ENCODE measurements around the gene ANKFN1. TPM values are rescaled to one million over a fixed set of nuclear protein-coding genes. Genes with fewer than 3 reads are reported as not detected.

ANKFN1 gene
- total RNA-seq, 1 experiment from 2014 or later: not detected

DNA sequence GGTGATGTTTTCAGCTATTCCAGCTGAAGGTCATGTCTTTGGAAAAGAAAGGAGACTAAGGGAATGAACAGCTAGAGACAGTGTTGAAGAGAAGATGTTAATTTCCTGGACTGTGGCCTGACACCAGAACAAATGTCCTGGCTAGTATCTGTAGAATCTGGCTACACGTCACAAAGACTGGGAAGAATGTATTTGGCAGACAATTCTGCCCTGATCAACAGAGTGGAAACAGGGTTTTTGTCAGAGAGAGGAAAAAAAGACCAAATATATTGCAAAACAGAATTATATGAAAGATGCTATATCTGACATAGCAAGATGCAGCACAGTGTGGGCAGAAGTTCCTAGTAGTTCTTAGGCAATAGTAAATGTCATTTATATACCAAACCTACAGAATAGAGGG, 17.0 kb upstream of the ANKFN1 start:
- no peak overlapping the region for H3K27ac ChIP-seq (ENCODE audit: low read length)
- no peaks in the 10 kb centered on the region for H3K36me3 ChIP-seq (ENCODE audit: control insufficient read depth, insufficient read depth, low read length)
- H3K4me1 ChIP-seq (ENCODE audit: control insufficient read depth, insufficient read depth, low read length): no peaks in the 10 kb centered on the region
- intact Hi-C loops (cut with micrococcal nuclease; ENCODE audit: unreplicated experiment) (no loop called here), in situ Hi-C loops (cut with HindIII; ENCODE audit: low pct_unique_long_range_greater_than_20kb, low sequenced_read_pairs) (no loop called here)
- H3K4me3 ChIP-seq (ENCODE audit: low read depth in 2 of 2, low read length in 2 of 2): no peak overlapping the region
- POLR2A ChIA-PET: no interaction called here
- no peaks in the 10 kb centered on the region for H3K27me3 ChIP-seq (ENCODE audit: control insufficient read depth, insufficient read depth, low read length)
- no TSS peak for BruUV-seq (replicated peaks)
- ATAC-seq (no peak), DNase-seq (ENCODE audit: low read depth, low spot score) (no peak)
- H3K9me3 ChIP-seq (ENCODE audit: control insufficient read depth, insufficient read depth, low read depth, low read length): no peaks in the 10 kb centered on the region
- TF ChIP-seq POLR2AphosphoS5 (IDR thresholded peaks at IDR 0.05; ENCODE audit: low read depth, low read length) (no peak), TCF7L2 (IDR thresholded peaks at IDR 0.05; ENCODE audit: low read depth, low read length) (no peak), SIN3A (IDR thresholded peaks at IDR 0.05; ENCODE audit: borderline replicate concordance, insufficient read depth, low read depth, low read length) (no peak)
- TF ChIP-seq, protein P1, sequence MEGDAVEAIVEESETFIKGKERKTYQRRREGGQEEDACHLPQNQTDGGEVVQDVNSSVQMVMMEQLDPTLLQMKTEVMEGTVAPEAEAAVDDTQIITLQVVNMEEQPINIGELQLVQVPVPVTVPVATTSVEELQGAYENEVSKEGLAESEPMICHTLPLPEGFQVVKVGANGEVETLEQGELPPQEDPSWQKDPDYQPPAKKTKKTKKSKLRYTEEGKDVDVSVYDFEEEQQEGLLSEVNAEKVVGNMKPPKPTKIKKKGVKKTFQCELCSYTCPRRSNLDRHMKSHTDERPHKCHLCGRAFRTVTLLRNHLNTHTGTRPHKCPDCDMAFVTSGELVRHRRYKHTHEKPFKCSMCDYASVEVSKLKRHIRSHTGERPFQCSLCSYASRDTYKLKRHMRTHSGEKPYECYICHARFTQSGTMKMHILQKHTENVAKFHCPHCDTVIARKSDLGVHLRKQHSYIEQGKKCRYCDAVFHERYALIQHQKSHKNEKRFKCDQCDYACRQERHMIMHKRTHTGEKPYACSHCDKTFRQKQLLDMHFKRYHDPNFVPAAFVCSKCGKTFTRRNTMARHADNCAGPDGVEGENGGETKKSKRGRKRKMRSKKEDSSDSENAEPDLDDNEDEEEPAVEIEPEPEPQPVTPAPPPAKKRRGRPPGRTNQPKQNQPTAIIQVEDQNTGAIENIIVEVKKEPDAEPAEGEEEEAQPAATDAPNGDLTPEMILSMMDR (IDR thresholded peaks at IDR 0.05): no peak
- TF ChIP-seq, protein P2, sequence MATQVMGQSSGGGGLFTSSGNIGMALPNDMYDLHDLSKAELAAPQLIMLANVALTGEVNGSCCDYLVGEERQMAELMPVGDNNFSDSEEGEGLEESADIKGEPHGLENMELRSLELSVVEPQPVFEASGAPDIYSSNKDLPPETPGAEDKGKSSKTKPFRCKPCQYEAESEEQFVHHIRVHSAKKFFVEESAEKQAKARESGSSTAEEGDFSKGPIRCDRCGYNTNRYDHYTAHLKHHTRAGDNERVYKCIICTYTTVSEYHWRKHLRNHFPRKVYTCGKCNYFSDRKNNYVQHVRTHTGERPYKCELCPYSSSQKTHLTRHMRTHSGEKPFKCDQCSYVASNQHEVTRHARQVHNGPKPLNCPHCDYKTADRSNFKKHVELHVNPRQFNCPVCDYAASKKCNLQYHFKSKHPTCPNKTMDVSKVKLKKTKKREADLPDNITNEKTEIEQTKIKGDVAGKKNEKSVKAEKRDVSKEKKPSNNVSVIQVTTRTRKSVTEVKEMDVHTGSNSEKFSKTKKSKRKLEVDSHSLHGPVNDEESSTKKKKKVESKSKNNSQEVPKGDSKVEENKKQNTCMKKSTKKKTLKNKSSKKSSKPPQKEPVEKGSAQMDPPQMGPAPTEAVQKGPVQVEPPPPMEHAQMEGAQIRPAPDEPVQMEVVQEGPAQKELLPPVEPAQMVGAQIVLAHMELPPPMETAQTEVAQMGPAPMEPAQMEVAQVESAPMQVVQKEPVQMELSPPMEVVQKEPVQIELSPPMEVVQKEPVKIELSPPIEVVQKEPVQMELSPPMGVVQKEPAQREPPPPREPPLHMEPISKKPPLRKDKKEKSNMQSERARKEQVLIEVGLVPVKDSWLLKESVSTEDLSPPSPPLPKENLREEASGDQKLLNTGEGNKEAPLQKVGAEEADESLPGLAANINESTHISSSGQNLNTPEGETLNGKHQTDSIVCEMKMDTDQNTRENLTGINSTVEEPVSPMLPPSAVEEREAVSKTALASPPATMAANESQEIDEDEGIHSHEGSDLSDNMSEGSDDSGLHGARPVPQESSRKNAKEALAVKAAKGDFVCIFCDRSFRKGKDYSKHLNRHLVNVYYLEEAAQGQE (IDR thresholded peaks at IDR 0.05; ENCODE audit: insufficient read depth in 1 of 2, low read depth in 2 of 2, low read length in 1 of 2): no peak
- CTCF ChIA-PET: no interaction called here

DNA sequence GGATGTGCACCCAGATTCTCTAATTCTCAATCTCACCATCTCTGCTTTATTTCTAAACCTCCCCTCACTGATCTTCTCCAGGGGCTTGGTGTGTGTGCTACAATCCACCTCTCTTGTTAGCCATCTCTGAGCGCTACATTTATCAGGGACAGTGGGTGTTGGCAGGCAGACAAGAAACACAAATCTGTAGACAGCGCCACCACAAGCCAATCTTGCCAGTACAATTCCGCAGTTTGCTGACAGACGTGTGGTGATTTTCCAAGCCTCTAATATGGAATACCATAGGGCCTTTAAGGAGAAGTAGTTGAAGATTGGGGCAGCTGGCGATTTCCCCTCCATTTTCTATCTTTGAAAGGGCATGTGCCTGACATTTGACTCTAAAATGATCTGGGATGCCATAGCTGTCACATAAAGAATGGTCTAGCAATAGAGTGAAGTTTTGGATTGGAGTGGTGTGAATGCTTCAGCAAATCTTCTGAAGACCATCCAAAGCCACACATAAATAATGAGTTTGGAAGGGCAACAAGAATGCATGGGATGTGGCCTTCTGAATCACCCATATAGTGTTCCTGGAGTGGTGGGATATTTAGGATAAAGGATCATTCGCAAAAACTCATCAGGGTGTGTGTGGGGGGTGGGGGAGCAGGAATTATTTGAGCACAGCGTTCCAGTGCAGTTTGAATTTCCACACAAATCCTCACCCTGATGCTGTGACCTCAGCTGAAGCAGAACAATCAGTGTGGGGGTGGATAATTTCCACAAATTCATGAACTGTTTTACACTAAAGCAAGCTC, 12.0 kb upstream of the ANKFN1 start:
- CTCF ChIA-PET: interaction anchor here (0.7 kb wide), 1 partner anchor 627 kb away, joined by 3 read pairs; no protein-coding TSS in a partner anchor
- no peak overlapping the region for H3K27ac ChIP-seq (ENCODE audit: low read length)
- POLR2A ChIA-PET: no interaction called here
- no peaks in the 10 kb centered on the region for H3K9me3 ChIP-seq (ENCODE audit: control insufficient read depth, insufficient read depth, low read depth, low read length)
- ATAC-seq (no peak), DNase-seq (ENCODE audit: low read depth, low spot score) (no peak)
- intact Hi-C loops (cut with micrococcal nuclease; ENCODE audit: unreplicated experiment): no loop called here
- no peaks in the 10 kb centered on the region for H3K36me3 ChIP-seq (ENCODE audit: control insufficient read depth, insufficient read depth, low read length)
- TF ChIP-seq POLR2AphosphoS5 (IDR thresholded peaks at IDR 0.05; ENCODE audit: low read depth, low read length) (no peak), SIN3A (IDR thresholded peaks at IDR 0.05; ENCODE audit: borderline replicate concordance, insufficient read depth, low read depth, low read length) (no peak), TCF7L2 (IDR thresholded peaks at IDR 0.05; ENCODE audit: low read depth, low read length) (no peak)
- TF ChIP-seq, protein P2 (IDR thresholded peaks at IDR 0.05; ENCODE audit: insufficient read depth in 1 of 2, low read depth in 2 of 2, low read length in 1 of 2): no peak
- TF ChIP-seq, protein P1 (IDR thresholded peaks at IDR 0.05): no peak
- in situ Hi-C loops (cut with HindIII; ENCODE audit: low pct_unique_long_range_greater_than_20kb, low sequenced_read_pairs): no loop called here
- BruUV-seq (replicated peaks): no TSS peak
- no peaks in the 10 kb centered on the region for H3K27me3 ChIP-seq (ENCODE audit: control insufficient read depth, insufficient read depth, low read length)
- no peak overlapping the region for H3K4me3 ChIP-seq (ENCODE audit: low read depth in 2 of 2, low read length in 2 of 2)
- H3K4me1 ChIP-seq (ENCODE audit: control insufficient read depth, insufficient read depth, low read length): no peaks in the 10 kb centered on the region
